ENCODE results near the gene NDUFB10. TPM values are rescaled to one million over a fixed set of nuclear protein-coding genes. Genes with fewer than 3 reads are reported as not detected.
A peak's percentile ranks its signal among the peaks of the same experiment; 100 is the strongest.

NDUFB10 gene
- total RNA-seq, 4 donors from 2014 or later = 157 to 196 (median 174) TPM

GRCh38 chr16:2003827-2004641 lies 44.7 kb downstream of the NDUFB10 start:
- Histone ChIP-seq H3K27ac (no peak overlapping the region), H3K4me3 (peak overlapping the region; percentile 6), H3K36me3 (peaks cover 45% of the 10 kb centered on the region), H3K27me3 (no peaks in the 10 kb centered on the region), H3K9me3 (no peaks in the 10 kb centered on the region), H3K4me1 (peaks cover 58% of the 10 kb centered on the region)
- peak; percentile 91 to 93 for DNase-seq (ENCODE audit: low spot score in 2 of 2)
- WGBS = 13% methylated on average over 6 of the region's 36 CpGs
- TF ChIP-seq EP300 (IDR thresholded peaks at IDR 0.05) = no peak
- peak; percentile 77 to 96 for TF ChIP-seq CTCF (IDR thresholded peaks at IDR 0.05)
- no peak for TF ChIP-seq POLR2AphosphoS5 (IDR thresholded peaks at IDR 0.05)

GRCh38 chr16:2004795-2005517 lies 45.6 kb downstream of the NDUFB10 start:
- no peaks in the 10 kb centered on the region for H3K9me3 ChIP-seq
- no peak for DNase-seq (ENCODE audit: low spot score in 2 of 2)
- peaks cover 36% of the 10 kb centered on the region for H3K36me3 ChIP-seq
- no peak for TF ChIP-seq POLR2AphosphoS5 (IDR thresholded peaks at IDR 0.05)
- no peak for TF ChIP-seq CTCF (IDR thresholded peaks at IDR 0.05)
- no peak for TF ChIP-seq POLR2A (IDR thresholded peaks at IDR 0.05)
- H3K4me3 ChIP-seq = no peak overlapping the region
- H3K27ac ChIP-seq = no peak overlapping the region
- H3K27me3 ChIP-seq = no peaks in the 10 kb centered on the region
- peaks cover 59% of the 10 kb centered on the region for H3K4me1 ChIP-seq
- WGBS = 72% methylated on average over 9 of the region's 34 CpGs

GRCh38 chr16:2005646-2006045 lies 46.3 kb downstream of the NDUFB10 start:
- Histone ChIP-seq H3K4me1 (peaks cover 66% of the 10 kb centered on the region), H3K27me3 (no peaks in the 10 kb centered on the region), H3K9me3 (no peaks in the 10 kb centered on the region), H3K4me3 (no peak overlapping the region), H3K27ac (no peak overlapping the region), H3K36me3 (peaks cover 29% of the 10 kb centered on the region)
- WGBS = 68% methylated on average over 8 of the region's 21 CpGs
- TF ChIP-seq POLR2A (IDR thresholded peaks at IDR 0.05) = no peak
- TF ChIP-seq EP300 (IDR thresholded peaks at IDR 0.05) = no peak
- TF ChIP-seq POLR2AphosphoS5 (IDR thresholded peaks at IDR 0.05) = no peak
- TF ChIP-seq CTCF (IDR thresholded peaks at IDR 0.05) = no peak
- no peak for DNase-seq (ENCODE audit: low spot score in 2 of 2)

GRCh38 chr16:2006317-2006716 lies 47.0 kb downstream of the NDUFB10 start:
- TF ChIP-seq CTCF (IDR thresholded peaks at IDR 0.05) = no peak
- TF ChIP-seq POLR2AphosphoS5 (IDR thresholded peaks at IDR 0.05) = no peak
- TF ChIP-seq EP300 (IDR thresholded peaks at IDR 0.05) = no peak
- no peak for TF ChIP-seq POLR2A (IDR thresholded peaks at IDR 0.05)
- Histone ChIP-seq H3K4me1 (peaks cover 67% of the 10 kb centered on the region), H3K27me3 (no peaks in the 10 kb centered on the region), H3K27ac (no peak overlapping the region), H3K9me3 (no peaks in the 10 kb centered on the region), H3K4me3 (no peak overlapping the region), H3K36me3 (peaks cover 22% of the 10 kb centered on the region)
- DNase-seq (ENCODE audit: low spot score in 2 of 2) = no peak
- 93% methylated on average over 6 of the region's 8 CpGs for WGBS
